ENCODE measurements around the gene NCMAP.

Gene NCMAP

GRCh38 chr1:24558455-24558854 is 2.6 kb downstream of the NCMAP start:
- Histone ChIP-seq H2AFZ (no peak overlapping the region), H3K4me2 (ENCODE audit: low read length) (no peak overlapping the region), H3K9ac (no peak overlapping the region), H3K27ac (no peak overlapping the region), H3K4me1 (no peaks in the 10 kb centered on the region), H3K9me3 (ENCODE audit: control insufficient read depth, low read length) (no peaks in the 10 kb centered on the region), H3K36me3 (ENCODE audit: control insufficient read depth, insufficient read depth, low read length) (no peaks in the 10 kb centered on the region), H3K27me3 (ENCODE audit: control insufficient read depth, insufficient read depth, low read length) (no peaks in the 10 kb centered on the region), H3K79me2 (no peaks in the 10 kb centered on the region), H3K4me3 (ENCODE audit: low read depth, low read length) (no peak overlapping the region)
- no peak for TF ChIP-seq CTCF (IDR thresholded peaks at IDR 0.05)

GRCh38 chr1:24558902-24559791 is 3.3 kb downstream of the NCMAP start:
- Histone ChIP-seq H3K4me1 (no peaks in the 10 kb centered on the region), H3K9ac (no peak overlapping the region), H3K4me3 (ENCODE audit: low read depth, low read length) (no peak overlapping the region), H3K4me2 (ENCODE audit: low read length) (no peak overlapping the region), H3K79me2 (no peaks in the 10 kb centered on the region), H2AFZ (no peak overlapping the region), H3K27me3 (ENCODE audit: control insufficient read depth, insufficient read depth, low read length) (no peaks in the 10 kb centered on the region), H3K27ac (no peak overlapping the region), H3K9me3 (ENCODE audit: control insufficient read depth, low read length) (no peaks in the 10 kb centered on the region), H3K36me3 (ENCODE audit: control insufficient read depth, insufficient read depth, low read length) (no peaks in the 10 kb centered on the region)
- no peak for TF ChIP-seq CTCF (IDR thresholded peaks at IDR 0.05)

- no peak for TF ChIP-seq CTCF (IDR thresholded peaks at IDR 0.05)
- Histone ChIP-seq H3K4me1 (no peaks in the 10 kb centered on the region), H3K9ac (no peak overlapping the region), H3K27me3 (ENCODE audit: control insufficient read depth, insufficient read depth, low read length) (no peaks in the 10 kb centered on the region), H3K36me3 (ENCODE audit: control insufficient read depth, insufficient read depth, low read length) (no peaks in the 10 kb centered on the region), H3K4me3 (ENCODE audit: low read depth, low read length) (no peak overlapping the region), H3K4me2 (ENCODE audit: low read length) (no peak overlapping the region), H3K79me2 (no peaks in the 10 kb centered on the region), H3K9me3 (ENCODE audit: control insufficient read depth, low read length) (no peaks in the 10 kb centered on the region), H3K27ac (no peak overlapping the region), H2AFZ (no peak overlapping the region)
Measured at GRCh38 chr1:24560361-24560760, 4.5 kb downstream of the NCMAP start.

- Histone ChIP-seq H3K79me2 (no peaks in the 10 kb centered on the region), H3K27me3 (ENCODE audit: control insufficient read depth, insufficient read depth, low read length) (no peaks in the 10 kb centered on the region), H3K4me3 (ENCODE audit: low read depth, low read length) (no peak overlapping the region), H2AFZ (no peak overlapping the region), H3K36me3 (ENCODE audit: control insufficient read depth, insufficient read depth, low read length) (no peaks in the 10 kb centered on the region), H3K27ac (no peak overlapping the region), H3K9ac (no peak overlapping the region), H3K9me3 (ENCODE audit: control insufficient read depth, low read length) (no peaks in the 10 kb centered on the region), H3K4me1 (no peaks in the 10 kb centered on the region), H3K4me2 (ENCODE audit: low read length) (no peak overlapping the region)
- no peak for TF ChIP-seq CTCF (IDR thresholded peaks at IDR 0.05)
Measured at GRCh38 chr1:24562625-24563024, 6.7 kb downstream of the NCMAP start.

GRCh38 chr1:24564695-24565094 is 8.8 kb downstream of the NCMAP start:
- no peak overlapping the region for H3K4me2 ChIP-seq (ENCODE audit: low read length)
- H2AFZ ChIP-seq: no peak overlapping the region
- H3K9ac ChIP-seq: no peak overlapping the region
- no peak for TF ChIP-seq CTCF (IDR thresholded peaks at IDR 0.05)
- H3K27me3 ChIP-seq (ENCODE audit: control insufficient read depth, insufficient read depth, low read length): no peaks in the 10 kb centered on the region
- no peaks in the 10 kb centered on the region for H3K4me1 ChIP-seq
- no peaks in the 10 kb centered on the region for H3K36me3 ChIP-seq (ENCODE audit: control insufficient read depth, insufficient read depth, low read length)
- H3K79me2 ChIP-seq: no peaks in the 10 kb centered on the region
- no peak overlapping the region for H3K4me3 ChIP-seq (ENCODE audit: low read depth, low read length)
- H3K9me3 ChIP-seq (ENCODE audit: control insufficient read depth, low read length): no peaks in the 10 kb centered on the region
- no peak overlapping the region for H3K27ac ChIP-seq
